ENCODE measurements around the gene CA11.

Gene CA11

DNA sequence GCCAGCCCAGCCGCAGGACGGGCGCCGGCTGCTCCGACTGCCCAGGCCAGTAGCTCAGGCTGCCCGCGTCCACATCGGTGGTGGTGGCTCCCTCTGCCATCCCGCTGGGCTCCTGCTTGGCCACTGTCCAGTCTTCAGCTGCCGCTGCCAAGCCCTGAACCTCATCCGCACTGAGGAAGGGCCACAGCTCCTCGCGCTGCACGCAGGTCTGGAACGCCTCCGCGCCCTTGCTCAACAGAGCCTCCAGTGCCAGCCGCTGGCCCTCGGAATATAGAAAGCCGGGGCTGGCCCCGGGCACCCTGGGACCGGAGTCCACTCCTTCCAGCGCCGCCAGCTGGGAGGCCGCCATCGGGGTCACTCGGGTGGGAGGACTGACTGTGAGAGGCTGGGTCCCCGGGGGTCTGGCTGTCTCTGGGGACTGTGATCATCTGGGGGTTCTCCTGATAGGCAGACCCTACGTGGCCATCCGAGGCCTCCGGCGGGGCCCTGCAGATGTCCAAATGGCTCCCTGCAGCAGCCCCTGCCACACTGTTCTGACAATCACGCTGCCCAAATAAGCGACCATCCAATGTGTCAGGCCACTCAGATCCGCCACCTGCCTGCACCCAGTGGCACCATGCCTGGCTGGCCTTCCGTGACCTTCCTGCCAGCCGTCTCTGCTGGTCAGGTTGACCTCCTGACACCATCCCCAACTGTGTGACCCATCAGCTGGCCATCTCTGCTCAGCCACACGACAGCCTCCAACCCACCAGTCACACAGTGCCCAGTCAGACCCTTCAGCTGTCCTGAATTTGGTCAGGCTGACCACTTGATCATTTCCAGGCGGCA is 32.7 kb downstream of the CA11 start:
- no peak for DNase-seq (ENCODE audit: low read depth in 2 of 2)

DNA sequence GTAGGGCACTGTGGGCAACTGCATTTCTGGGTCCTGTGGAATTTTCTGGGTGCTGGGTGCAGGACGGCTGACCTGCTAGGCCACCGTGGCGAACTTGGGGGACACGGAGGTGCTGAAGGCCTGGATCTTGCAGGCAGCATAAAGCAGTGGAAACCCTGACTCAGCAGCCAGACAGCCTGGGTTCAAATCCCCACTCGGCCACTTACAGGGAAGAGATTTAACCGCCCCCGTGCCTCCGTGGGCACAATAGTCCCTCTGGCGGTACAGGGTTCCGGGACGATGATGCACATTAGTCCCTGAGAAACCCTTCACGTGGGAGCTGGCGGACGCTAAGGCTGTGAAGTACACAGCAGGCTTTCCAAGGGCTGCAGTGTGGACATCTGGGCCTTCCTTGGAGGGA is 34.1 kb downstream of the CA11 start:
- no peak for DNase-seq (ENCODE audit: low read depth in 2 of 2)

DNA sequence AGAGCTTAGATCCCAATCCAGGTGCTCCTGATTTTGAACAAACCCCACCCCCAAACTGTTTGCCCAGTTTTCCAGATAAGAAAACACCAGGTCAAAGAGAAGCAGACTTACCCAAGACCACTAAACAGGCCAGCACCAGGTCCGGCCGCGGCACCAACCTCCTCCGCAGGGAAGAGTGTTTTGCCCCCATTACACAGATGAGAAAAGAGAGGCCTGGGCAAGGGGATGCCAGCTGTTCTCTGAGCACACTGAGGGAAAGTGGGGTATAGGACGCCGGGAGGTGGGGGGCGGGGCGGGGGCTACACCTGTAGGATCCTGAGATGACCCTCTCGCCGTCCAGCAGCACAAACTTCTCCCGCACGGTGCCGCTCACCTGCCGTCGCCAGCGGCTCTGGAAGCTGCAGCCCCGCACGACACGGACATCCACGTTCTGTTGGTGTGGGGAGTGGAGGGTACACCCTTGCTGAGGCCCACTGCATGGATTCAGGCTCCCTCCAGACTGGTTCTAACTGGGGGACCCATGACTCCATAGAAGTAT is 36.3 kb downstream of the CA11 start:
- DNase-seq (ENCODE audit: low read depth in 2 of 2) = no peak

DNA sequence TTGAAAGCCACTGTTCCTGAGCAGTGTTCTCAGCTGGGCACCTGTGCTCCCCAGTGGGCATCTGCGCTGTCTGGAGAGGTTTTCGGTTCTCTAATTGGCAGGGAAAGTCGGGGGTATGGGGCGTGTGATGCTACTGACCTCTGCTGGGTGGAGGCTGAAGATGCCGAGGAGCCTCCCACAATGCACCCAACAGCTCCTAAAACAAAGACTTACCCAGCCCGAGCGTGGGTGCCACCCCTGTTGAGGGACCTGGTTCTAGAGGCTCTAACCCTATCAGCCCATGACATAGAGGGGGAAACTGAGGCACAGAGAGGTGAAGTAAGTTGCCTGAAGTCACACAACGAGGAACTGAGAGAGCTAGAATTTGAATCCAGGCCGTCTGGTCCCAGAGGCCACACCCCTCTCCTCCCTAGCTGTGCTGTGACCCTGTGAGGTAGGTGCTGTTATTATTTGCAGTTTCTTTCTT is 37.2 kb downstream of the CA11 start:
- DNase-seq (ENCODE audit: low read depth in 2 of 2) = no peak

DNA sequence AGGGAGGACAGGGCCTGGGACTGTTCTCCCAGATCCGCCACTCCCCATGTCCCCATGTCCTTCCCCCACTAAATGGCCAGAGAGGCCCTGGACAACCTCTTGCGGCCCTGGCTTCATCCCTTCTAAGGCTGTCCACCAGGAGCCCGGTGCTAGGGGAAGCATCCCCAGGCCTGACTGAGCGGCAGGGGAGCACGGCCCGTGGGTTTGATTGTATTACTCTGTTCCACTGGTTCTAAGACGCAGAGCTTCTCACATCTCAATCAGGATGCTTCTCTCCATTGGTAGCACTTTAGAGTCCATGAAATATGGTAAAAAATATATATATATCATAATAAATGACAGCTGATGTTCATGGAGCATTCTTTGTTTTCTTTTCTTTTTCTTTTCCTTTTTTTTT is 38.6 kb downstream of the CA11 start:
- DNase-seq (ENCODE audit: low read depth in 2 of 2) = no peak

DNA sequence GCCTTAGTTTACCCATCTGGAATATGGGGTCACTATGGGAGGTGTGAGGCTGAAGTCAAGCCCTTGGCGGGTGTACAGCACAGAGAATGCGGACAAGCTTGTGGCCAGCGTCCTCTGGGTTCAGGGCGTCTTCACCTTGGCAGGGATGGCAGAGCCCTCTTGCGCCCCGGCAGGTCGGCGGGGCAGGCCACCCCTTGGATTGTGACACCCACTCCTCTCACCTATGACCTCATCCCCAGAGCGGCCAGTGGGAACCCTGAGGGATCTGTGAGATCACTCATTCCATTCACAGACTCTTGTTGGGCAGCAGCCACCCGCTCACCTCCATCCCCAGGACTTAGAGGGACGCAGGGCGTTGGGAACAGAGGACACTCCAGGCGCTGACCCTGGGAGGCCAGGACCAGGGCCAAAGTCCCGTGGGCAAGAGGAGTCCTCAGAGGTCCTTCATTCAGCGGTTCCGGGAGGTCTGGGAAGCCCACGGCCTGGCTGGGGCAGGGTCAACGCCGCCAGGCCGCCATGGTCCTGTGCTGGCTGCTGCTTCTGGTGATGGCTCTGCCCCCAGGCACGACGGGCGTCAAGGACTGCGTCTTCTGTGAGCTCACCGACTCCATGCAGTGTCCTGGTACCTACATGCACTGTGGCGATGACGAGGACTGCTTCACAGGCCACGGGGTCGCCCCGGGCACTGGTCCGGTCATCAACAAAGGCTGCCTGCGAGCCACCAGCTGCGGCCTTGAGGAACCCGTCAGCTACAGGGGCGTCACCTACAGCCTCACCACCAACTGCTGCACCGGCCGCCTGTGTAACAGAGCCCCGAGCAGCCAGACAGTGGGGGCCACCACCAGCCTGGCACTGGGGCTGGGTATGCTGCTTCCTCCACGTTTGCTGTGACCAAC is 39.3 kb downstream of the CA11 start, which contains the start of gene SPACA4:
SPACA4 (plus strand) TSS at position 280 of the 896 bp plus-strand sequence; CDS start at position 517, 237 bp downstream.
- DNase-seq (ENCODE audit: low read depth in 2 of 2) = no peak

DNA sequence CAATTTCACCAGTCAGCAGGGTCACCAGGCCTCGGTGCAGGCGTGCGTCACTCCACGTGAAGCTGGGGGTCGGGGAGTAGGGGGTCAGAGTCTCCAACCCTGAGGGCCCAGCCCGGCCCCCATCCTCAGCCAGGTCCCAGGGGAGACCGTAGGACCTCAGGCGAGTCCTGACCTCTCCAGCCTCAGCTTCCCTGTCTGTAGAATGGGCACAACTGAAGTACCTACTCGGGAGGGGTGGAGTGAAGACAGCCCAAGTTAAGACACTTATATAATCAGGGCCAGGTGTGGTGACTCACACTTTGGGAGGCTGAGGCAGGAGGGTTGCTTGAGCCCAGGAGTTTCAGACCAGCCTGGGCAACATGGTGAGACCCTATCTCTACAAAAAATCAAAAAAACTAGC is 42.1 kb downstream of the CA11 start:
- no peak for DNase-seq (ENCODE audit: low read depth in 2 of 2)

DNA sequence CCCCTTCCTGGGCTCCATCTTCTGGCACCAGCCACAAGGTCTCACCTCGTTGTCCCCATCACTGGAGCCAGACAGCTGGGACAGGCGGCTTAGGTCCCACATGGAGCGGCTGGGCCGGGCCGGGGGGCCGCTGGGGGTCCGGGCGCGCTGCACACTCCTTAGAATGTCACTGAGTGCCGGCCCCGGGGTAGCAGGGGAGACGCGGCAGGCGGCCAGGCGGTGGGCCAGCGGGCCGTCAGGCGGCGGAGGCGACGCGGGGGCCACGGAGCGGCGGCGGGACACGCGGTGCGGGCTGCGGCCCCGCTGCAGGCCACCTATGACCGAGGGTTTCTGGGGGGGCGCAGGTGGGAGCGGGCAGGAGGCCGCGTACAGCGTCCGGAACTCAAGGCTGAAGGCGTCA is 42.5 kb downstream of the CA11 start:
- no peak for DNase-seq (ENCODE audit: low read depth in 2 of 2)

DNA sequence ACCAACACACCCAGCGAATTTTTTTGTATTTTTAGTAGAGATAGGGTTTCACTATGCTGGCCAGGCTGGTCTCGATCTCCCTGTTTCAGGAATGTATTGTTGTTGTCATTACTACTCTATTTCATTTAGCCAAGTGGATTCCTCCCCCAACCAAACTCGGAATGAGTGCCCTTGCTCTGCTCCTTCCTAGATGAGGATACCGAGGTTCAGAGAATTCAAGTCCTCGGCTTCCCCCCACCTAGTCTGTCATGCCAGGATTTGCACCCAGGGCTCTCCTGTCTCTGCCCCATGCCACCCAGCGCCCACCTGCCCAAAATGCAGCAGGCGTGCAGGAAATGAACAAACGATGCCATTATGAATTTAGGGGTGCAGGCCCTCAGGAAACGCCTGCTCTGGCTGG is 43.0 kb downstream of the CA11 start:
- DNase-seq (ENCODE audit: low read depth in 2 of 2) = no peak

DNA sequence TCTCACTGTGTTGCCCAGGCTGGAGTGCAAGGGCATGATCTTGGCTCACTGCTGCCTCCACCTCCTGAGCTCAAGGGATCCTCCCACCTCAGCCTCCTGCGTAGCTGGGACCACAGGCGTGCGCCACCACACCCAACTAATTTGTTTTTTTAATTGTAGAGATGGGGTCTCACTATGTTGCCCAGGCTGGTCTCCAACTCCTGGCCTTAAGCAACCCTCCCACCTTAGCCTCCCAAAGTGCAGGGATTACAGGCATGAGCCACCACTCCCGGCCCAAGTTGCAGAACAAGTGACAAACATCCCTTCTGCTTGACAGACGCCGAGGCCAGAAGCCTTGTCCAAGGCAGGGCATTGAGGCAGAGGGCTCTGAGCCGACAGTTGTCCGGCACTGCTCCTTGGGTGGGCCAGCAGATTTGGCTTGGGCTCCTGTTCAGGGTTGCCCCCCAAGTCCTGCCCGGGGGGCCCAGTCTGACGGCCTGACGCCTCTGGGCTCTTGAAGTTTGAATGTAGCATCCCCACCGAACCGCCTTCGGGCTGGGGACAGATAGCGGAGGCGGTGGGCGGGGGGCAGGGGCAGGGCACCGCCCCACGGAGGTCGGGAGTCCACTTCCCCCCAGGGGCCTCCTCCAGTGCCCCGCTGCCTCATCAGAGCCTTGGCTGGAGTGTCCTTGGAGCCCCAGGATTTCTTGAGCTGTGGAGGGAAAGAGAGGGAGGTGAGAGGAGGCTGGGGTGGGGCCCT is 45.1 kb downstream of the CA11 start:
- DNase-seq (ENCODE audit: low read depth in 2 of 2) = no peak

DNA sequence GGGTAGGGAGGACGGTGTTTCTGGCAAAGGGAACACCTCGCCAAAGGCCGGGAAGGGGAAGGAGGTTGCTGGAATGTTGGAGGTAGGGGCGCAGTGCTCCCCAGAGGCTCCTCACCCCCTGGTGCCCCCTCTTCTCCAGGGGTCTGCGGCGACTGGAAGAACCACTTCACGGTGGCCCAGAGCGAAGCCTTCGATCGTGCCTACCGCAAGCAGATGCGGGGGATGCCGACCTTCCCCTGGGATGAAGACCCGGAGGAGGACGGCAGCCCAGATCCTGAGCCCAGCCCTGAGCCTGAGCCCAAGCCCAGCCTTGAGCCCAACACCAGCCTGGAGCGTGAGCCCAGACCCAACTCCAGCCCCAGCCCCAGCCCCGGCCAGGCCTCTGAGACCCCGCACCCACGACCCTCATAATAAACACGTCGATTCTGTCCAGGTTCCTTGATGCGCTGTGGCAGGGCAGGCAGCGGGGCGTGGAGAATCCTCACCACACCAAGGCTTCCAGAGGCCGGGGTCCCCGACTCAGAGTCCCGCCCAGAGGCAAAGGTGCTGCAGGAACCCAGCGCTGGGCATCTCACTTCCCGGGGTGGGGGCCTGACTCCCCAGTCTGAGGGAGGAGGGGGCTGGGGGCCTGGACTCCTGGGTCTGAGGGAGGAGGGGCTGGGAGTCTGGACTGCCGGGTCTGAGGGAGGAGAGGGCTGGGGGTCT is 46.8 kb downstream of the CA11 start:
- DNase-seq (ENCODE audit: low read depth in 2 of 2) = no peak

DNA sequence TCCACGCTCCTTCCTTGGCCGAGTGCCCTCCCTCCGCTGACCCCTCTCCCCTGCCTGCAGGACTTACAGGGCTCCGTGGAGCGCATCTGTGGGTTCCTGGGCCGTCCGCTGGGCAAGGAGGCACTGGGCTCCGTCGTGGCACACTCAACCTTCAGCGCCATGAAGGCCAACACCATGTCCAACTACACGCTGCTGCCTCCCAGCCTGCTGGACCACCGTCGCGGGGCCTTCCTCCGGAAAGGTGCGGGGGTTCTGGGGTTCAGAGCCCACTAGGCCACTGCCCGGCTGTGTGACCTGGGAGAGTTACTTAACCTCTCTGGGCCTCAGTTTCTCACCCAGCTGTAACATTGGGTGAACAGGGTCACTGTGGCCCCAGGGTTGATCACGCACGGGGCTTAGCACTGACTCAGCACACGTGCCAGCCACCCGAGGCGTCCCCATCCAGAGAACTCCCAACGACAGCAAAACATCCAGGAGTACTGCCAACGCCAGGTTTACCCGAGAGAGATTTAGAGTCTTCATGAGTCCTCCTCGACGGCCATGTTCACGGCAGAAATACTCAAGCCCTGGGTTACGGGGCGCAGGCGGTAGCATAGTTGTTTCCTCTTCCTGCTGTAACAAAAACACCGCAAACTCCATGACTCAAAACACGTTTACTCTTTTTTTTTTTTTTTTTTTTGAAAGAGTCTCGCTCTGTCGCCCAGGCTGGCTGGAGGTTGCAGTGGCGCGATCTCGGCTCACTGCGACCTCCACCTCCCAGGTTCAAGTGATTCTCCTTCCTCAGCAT is 49.1 kb downstream of the CA11 start:
- DNase-seq (ENCODE audit: low read depth in 2 of 2) = no peak

DNA sequence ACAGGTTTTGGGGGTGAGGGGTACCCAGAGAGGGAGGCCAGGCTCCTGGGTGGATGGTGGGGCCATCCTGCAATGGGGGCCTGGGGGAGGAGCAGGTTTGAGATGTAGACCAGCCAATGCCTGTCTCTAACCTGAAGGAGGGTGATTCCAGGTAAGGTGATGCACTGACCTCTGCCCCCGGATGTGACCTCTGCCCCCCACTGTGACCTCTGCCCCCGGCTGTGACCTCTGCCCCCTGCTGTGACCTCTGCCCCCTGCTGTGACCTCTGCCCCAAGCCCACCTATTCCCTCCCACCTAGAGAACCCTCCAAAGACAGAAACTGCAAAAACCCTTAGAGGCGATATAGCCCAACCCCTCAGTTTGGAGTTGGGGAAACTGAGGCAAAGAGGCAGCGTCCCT is 49.8 kb downstream of the CA11 start:
- DNase-seq (ENCODE audit: low read depth in 2 of 2) = no peak

DNA sequence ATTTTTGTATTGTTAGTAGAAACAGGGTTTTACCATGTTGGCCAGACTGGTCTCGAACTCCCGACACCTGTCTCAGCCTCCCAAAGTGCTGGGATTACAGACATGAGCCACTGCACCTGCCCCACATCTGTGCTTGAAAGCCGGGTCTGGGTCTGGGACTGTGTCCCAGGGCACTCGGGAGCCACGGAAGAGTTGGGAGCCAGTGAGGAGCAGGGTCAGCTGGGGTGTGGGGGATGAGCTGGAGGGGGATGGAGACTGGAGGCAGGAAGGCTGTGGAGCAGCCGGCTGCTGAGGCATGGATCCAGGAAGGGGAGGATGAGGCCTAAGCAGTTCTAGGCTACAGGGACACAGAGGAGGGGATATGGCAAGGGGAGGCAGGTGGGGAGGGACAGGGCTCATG is 50.2 kb downstream of the CA11 start:
- DNase-seq (ENCODE audit: low read depth in 2 of 2) = no peak

DNA sequence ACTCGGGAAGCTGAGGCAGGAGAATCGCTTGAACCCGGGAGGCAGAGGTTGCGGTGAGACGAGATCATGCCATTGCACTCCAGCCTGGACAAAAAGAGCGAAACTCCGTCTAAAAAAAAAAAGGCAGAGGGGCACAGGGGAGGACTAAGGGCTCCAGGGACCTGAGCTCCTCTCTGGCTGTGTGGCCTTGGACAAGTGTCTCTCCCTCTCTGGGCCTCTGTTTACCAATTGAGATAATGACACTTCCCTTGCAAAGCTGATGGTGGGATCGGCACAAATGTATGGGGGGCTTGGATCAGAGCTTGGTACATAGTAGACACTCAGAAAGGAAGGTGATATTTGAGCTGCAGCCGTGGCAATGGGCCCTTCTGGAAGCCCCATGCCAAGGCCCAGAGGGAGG is 50.8 kb downstream of the CA11 start:
- DNase-seq (ENCODE audit: low read depth in 2 of 2) = no peak

DNA sequence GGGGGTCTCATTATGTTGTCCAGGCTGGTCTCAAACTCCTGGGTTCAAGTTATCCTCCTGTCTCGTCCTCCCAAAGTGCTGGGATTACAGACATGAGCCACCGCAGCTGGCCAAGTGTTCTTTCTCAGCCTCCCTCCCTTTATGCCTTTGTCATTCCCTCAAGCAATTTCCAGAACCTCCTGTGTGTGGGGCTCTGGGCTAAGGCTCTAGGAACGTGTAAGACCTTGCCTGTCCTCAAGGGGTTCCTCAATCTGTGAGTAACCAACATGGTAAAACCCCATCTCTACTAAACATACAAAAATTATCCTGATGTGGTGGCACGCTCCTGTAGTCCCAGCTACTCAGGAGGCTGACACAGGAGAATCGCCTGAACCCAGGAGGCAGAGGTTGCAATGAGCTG is 55.0 kb downstream of the CA11 start:
- DNase-seq (ENCODE audit: low read depth in 2 of 2) = no peak

DNA sequence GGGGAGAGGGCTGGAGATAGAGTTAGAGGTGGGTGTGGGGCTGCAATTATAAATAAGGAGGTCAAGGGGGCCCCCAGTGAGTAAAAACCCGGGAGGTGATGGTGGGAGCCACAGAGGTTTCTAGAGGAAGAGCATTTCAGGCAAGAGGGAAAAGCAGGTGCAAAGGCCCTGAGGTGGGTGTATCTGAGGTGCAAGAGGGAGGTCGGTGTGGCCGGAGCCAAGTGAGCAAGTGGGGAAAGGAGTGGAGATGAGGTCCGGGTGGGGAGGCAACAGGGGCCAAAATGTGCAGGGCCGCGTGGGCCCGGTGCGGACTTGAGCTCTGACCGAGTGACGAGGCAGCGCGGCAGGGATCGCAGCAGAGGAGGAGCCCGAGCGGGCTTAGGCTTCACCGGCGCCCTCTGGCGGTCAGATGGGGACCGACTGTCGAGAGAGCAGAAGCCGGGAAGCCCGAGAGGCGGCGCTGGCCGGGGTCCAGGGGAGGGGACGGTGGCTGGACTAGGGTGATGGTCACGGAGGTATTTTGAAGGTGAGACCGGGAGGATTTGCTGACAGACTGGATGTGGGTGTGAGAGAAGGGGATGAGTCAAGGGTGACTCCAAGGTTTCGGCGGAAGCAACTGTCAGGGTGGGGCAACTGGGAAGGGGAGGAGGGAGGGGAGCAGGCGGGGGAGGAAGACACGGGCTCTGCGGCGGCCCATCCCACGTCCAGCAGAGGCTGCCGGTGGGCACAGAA is 57.2 kb downstream of the CA11 start:
- peak; percentile 64 to 82 for DNase-seq (ENCODE audit: low read depth in 2 of 2)
